CD4-positive, alpha-beta T cell treated with Interleukin-2 at 100 ng/mL for 4 hours (primary cell): Measurements from ENCODE around the gene BCAS3.

Experiments
- DNase-seq: peaks from one replicate; pipeline ENCODE4 v3.0.0-alpha.2; 2020; ENCODE audit warnings: low spot score

Gene BCAS3

GRCh38 chr17:61323003-61323908 lies 645.6 kb downstream of the BCAS3 start:
- no peak for DNase-seq

DNA sequence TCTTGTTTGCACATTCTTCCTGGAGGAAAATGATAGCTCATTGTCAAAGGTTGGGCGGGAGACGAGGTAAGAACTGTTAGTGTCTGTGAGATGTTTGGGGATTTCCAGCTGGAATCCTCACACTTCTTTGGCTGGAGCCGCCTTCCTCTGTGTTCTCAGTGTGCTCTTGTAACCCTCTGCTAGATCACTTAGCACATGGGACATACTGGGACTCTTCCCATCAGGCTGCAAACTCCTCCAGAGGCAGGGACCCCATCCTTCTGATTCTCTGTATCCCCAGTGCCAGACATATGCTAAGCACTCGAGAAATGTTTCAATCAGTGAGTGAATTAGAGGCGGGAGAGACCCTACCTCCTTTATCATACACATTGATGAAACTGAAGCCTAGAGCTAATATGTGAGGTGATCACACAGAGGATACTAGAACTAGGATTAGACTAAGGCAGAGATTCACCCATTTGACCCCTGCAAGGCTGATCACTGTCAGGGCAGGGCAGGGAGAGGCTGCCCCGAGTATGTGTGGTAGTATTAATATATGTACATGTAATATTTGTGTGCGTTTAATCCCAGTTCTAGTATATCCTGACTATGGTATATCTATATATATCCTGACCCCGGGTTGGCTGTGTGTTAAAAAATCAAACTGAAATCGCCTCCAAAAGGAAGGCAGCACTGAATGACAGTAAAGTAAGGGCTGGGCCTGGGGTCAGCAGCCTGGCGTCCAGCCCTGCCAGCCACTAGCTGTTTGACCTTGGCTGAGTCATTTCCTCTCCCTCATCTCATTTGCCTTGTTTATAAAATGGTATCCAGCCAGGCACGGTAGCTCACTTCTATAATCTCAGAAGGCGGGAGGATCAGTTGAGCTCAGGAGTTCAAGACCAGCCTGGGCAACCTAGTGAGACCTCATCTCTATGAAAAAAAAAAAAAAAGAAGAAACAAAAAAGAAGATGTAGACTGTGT lies 646.5 kb downstream of the BCAS3 start:
- DNase-seq: no peak

- DNase-seq: no peak
Measured at GRCh38 chr17:61324950-61325349, 647.3 kb downstream of the BCAS3 start.

- no peak for DNase-seq
Measured at GRCh38 chr17:61325382-61326073, 647.9 kb downstream of the BCAS3 start.

GRCh38 chr17:61326330-61326729 lies 648.7 kb downstream of the BCAS3 start:
- no peak for DNase-seq

GRCh38 chr17:61328351-61328750 lies 650.7 kb downstream of the BCAS3 start:
- no peak for DNase-seq

DNA sequence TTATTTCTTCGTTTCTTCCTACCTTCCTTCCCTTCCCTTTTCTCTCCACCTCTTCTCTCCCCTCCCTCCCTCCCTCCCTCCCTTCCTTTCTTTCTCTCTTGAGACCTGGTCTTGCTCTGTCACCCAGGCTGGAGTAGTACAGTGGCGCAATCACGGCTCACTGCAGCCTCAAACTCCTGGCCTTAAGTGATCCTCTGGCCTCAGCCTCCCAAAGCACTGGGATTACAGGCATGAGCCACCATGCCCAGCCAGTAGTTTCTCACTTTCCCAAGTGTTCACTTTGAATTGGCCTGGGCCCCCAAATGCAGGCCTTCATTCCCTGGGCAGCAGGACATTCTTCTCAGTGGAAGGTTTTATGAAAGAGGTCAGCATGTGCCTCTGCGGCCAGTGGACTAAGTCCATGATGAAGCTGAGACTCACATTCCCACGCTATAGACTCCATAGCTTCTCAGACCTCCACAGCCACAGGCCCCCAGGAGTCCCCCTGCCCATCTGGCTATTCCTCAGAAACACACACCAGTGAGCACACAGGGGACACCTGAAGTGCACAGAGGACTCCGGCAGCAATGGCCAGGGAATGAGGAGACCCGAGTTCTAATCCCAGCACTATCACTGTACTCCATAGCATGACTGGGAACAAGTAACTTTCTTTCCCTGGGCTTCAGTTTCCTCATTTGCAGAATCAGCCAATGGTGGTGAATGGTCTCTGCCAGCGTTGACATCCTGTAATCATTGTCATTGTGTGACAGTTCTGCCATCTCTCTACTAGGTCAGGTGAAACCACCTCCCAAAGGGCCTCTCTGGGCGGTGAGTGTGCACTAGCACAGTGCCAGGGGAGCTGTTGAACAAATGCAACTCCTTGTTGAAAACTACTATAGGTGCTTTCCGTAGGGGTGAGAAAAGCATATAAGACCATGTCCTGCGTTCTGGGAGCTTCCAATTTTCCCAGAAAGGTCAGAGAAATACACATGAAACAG lies 652.8 kb downstream of the BCAS3 start:
- DNase-seq: no peak

GRCh38 chr17:61331178-61331577 lies 653.5 kb downstream of the BCAS3 start:
- DNase-seq: no peak

DNA sequence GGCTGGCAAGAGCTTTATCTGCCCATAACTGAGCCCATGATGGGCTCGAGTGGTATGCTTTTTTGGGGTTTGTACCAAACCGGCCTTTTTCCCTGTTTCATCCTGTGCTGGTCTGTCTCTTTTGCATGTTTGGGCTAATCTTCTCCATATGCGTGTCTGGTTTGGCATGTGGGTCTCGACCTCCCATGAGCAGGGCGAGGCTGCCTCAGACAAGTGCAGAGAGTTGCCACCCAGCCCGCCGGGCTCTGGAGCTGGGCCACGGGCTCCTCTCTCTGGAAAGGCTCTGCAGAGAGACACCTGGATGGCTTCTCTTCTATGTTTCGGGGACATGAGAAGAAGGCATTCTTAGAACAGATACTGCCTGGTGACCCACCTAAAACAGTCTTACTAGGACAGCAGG lies 654.2 kb downstream of the BCAS3 start:
- DNase-seq: no peak

GRCh38 chr17:61333136-61333535 lies 655.5 kb downstream of the BCAS3 start:
- DNase-seq: no peak

- no peak for DNase-seq
Measured at GRCh38 chr17:61334673-61335072, 657.0 kb downstream of the BCAS3 start.

GRCh38 chr17:61335105-61335844 lies 657.6 kb downstream of the BCAS3 start:
- DNase-seq: no peak

- no peak for DNase-seq
Measured at GRCh38 chr17:61335845-61336655, 658.4 kb downstream of the BCAS3 start.

DNA sequence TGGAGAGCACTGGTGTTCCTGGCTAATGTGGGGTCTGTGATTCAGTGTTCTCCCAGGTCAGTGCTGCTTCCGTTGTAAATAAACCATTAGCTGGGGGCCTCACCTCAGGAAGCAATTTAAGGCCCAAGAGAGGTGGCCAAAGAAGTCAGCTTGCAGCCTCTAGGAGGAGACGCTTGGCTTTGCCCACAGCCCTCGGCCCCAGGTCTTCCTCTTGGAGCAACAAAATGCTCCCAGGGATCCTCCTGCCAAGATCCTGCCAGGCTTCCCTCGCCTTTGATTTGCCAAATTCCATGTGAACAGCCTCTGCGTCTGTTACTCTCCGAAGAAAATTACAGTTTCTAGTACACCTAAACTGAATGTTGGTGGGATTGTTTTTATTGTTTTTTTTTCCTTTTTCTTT lies 659.6 kb downstream of the BCAS3 start:
- no peak for DNase-seq

- no peak for DNase-seq
Measured at GRCh38 chr17:61338000-61338798, 660.5 kb downstream of the BCAS3 start.

DNA sequence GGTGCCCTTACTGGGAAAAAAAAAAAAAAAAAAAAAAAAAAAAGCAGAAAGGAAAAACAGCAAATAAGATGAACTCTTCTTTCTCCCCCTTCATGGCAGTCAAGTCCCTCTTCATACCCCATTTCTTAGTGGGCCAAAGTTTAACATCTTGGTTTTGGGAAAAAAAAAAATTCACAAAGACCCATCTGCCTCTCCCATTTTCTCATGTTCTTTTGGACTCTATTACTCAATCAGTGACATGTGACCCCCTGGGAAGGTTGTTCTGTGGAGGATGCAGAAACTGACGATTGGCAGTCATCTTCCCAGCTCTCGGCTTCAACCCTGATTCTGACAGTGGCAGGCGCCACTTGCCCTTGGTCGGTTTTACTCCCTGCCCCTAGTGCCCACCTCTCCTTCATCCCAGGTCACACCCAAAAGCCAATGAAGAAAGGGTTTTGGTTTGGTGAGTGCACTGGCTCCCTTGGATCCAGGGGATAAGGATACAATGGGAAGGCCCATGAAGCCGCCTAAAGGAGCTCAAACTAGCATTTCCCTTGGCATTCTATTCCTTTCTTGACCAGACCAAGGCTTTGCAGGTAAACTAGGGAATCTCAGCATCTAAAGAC lies 661.3 kb downstream of the BCAS3 start:
- no peak for DNase-seq

GRCh38 chr17:61340431-61341209 lies 663.0 kb downstream of the BCAS3 start:
- no peak for DNase-seq
